Keratinocyte (primary cell): ENCODE data around the gene HTR3C. TPM values are rescaled to one million over a fixed set of nuclear protein-coding genes. Genes with fewer than 3 reads are reported as not detected.
"Not testable (repeated sequence)": the region's sequence is repeated elsewhere in the genome, so short reads cannot be mapped to it uniquely, and the experiment has no call there.

Experiments used
- DNase-seq: peaks from one replicate; pipeline ENCODE4 v3.0.0-alpha.2; 2011; ENCODE audit warnings: low read depth, missing footprints, low spot score
- FAIRE-seq: peaks from 2 replicates; lab custom pipeline; 2011; peaks lifted over from hg19 to GRCh38; lab: Jason Lieb, UNC
- H2AFZ ChIP-seq: 2 replicates; pipeline ENCODE4 v1.6.0; 2012; ENCODE audit warnings: low read length, control low read depth, inconsistent platforms; ENCODE audit not compliant: control insufficient read depth
- H3K27ac ChIP-seq: 2 replicates; pipeline ENCODE4 v1.5.1; 2011; ENCODE audit warnings: low read length; ENCODE audit not compliant: control insufficient read depth, insufficient read depth
- H3K27me3 ChIP-seq: 3 replicates; pipeline ENCODE4 v1.6.0; 2011; ENCODE audit warnings: low read length; ENCODE audit not compliant: control insufficient read depth, insufficient read depth; ENCODE audit errors: extremely low read depth
- H3K36me3 ChIP-seq, 2 experiments: 2 replicates in 1 of 2; 3 replicates in 1 of 2; pipeline ENCODE4 v1.5.1; 2011; ENCODE audit warnings: low read length in 2 of 2, mild to moderate bottlenecking in 1 of 2; ENCODE audit not compliant: control insufficient read depth in 2 of 2, insufficient read depth in 2 of 2; ENCODE audit errors: extremely low read depth in 1 of 2
- H3K4me1 ChIP-seq: 3 replicates; pipeline ENCODE4 v1.5.1; 2011; ENCODE audit warnings: low read length; ENCODE audit not compliant: control insufficient read depth, insufficient read depth; ENCODE audit errors: extremely low read depth
- H3K4me2 ChIP-seq: 3 replicates; pipeline ENCODE4 v1.6.0; 2011; ENCODE audit warnings: low read depth, low read length; ENCODE audit not compliant: control insufficient read depth, insufficient read depth; ENCODE audit errors: extremely low read depth
- H3K4me3 ChIP-seq, 3 experiments: fragments of 200-600 bp in 1 of 3; sonication (generic) in 1 of 3; 2 replicates in 2 of 3; 3 replicates in 1 of 3; pipeline ENCODE4 v1.5.1; 2011 to 2016; ENCODE audit warnings: low read length in 3 of 3, mild to moderate bottlenecking in 3 of 3, control low read depth in 2 of 3, inconsistent platforms in 1 of 3, low read depth in 1 of 3, mixed read lengths in 1 of 3, mixed run types in 1 of 3, moderate library complexity in 1 of 3; ENCODE audit not compliant: control insufficient read depth in 2 of 3, insufficient read depth in 2 of 3; ENCODE audit errors: extremely low read depth in 1 of 3
- H3K79me2 ChIP-seq: 2 replicates; pipeline ENCODE4 v1.6.0; 2012; ENCODE audit warnings: low read length; ENCODE audit not compliant: control insufficient read depth, insufficient read depth
- H3K9ac ChIP-seq: 3 replicates; pipeline ENCODE4 v1.6.0; 2011; ENCODE audit warnings: low read length; ENCODE audit not compliant: control insufficient read depth, insufficient read depth; ENCODE audit errors: extremely low read depth
- H3K9me1 ChIP-seq: 3 replicates; pipeline ENCODE4 v1.6.0; 2011; ENCODE audit warnings: low read length; ENCODE audit not compliant: control insufficient read depth, insufficient read depth; ENCODE audit errors: extremely low read depth
- H3K9me3 ChIP-seq: 2 replicates; pipeline ENCODE4 v1.5.1; 2012; ENCODE audit warnings: low read depth, low read length; ENCODE audit not compliant: control insufficient read depth
- H4K20me1 ChIP-seq: 3 replicates; pipeline ENCODE4 v1.6.0; 2011; ENCODE audit warnings: low read length; ENCODE audit not compliant: control insufficient read depth, insufficient read depth; ENCODE audit errors: extremely low read depth
- EZH2 ChIP-seq: IDR thresholded peaks from one replicate; pipeline ENCODE4 v1.6.1; 2012; ENCODE audit warnings: inconsistent platforms, mild to moderate bottlenecking, low read length, moderate library complexity
- dilution Hi-C: fragments of 300-500 bp; cut with MboI; formaldehyde crosslinking; loops from one replicate; pipeline ENCODE4 v1.7.0; 2020; ENCODE audit warnings: low sequenced_read_pairs; ENCODE audit not compliant: extremely low pct_ligation_motif_present
- polyA plus RNA-seq, 5 experiments: library from polyadenylated mRNA; depleted of rRNA in 3 of 5; stranded (reverse) in 3 of 5; stranded (forward) in 1 of 5; unstranded in 1 of 5; fragments of >200 nt; gene quantifications; 1 replicate in 1 of 5; 2 replicates in 3 of 5; 3 replicates in 1 of 5; pipeline versions ENCODE4 v1.2.1 to v1.2.3, GENCODE V29; 2011 to 2012; ENCODE audit warnings: missing spikeins in 2 of 5, low read depth in 1 of 5, low replicate concordance in 1 of 5
- TF ChIP-seq, protein P1 (sequence below), 3 experiments: IDR thresholded peaks in 1 of 3; conservative IDR thresholded peaks in 1 of 3; optimal IDR thresholded peaks in 1 of 3; 2 replicates in 2 of 3; 3 replicates in 1 of 3; pipeline versions ENCODE3 to v1.5.1; 2011; ENCODE audit warnings: low read length in 3 of 3, mild to moderate bottlenecking in 3 of 3, moderate library complexity in 2 of 3, control low read depth in 1 of 3, inconsistent platforms in 1 of 3; ENCODE audit not compliant: insufficient read depth in 2 of 3; ENCODE audit errors: extremely low read depth in 1 of 3

HTR3C gene
- polyA plus RNA-seq, 1 donor (not counting 4 experiments of a cell fraction or from before 2014, with no cell fraction given) = not detected

DNA sequence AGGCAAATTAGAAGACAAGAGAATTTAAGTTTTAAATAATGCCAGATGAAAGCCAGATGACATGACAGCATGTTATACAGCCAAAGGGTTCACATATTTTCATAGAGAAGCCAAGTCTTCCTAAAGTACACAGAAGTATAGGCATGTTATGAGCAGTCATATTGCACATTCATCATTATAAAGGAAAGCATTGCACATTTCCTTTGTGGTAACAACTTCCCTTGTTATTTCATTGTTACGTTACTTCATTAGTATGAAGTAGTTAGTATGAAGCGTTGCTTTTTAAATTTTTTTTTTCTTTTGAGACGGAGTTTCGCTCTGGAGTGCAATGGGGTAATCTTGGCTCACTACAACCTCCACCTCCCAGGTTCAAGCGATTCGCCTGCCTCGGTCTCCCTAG is 30.5 kb upstream of the HTR3C start:
- no peak overlapping the region for H3K9ac ChIP-seq
- dilution Hi-C loops = no loop called here
- H4K20me1 ChIP-seq = no peaks in the 10 kb centered on the region
- no peak for FAIRE-seq
- DNase-seq = no peak
- H3K4me2 ChIP-seq = no peak overlapping the region
- H3K9me1 ChIP-seq = no peaks in the 10 kb centered on the region
- H2AFZ ChIP-seq = no peak overlapping the region
- TF ChIP-seq, protein P1, sequence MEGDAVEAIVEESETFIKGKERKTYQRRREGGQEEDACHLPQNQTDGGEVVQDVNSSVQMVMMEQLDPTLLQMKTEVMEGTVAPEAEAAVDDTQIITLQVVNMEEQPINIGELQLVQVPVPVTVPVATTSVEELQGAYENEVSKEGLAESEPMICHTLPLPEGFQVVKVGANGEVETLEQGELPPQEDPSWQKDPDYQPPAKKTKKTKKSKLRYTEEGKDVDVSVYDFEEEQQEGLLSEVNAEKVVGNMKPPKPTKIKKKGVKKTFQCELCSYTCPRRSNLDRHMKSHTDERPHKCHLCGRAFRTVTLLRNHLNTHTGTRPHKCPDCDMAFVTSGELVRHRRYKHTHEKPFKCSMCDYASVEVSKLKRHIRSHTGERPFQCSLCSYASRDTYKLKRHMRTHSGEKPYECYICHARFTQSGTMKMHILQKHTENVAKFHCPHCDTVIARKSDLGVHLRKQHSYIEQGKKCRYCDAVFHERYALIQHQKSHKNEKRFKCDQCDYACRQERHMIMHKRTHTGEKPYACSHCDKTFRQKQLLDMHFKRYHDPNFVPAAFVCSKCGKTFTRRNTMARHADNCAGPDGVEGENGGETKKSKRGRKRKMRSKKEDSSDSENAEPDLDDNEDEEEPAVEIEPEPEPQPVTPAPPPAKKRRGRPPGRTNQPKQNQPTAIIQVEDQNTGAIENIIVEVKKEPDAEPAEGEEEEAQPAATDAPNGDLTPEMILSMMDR (optimal IDR thresholded peaks at IDR 0.05 in 1 of 3, IDR thresholded peaks at IDR 0.05 in 1 of 3, conservative IDR thresholded peaks at IDR 0.05 in 1 of 3; ENCODE audit: extremely low read depth in 1 of 3, insufficient read depth in 2 of 3, low read length in 3 of 3) = no peak
- TF ChIP-seq EZH2 = no peak
- no peaks in the 10 kb centered on the region for H3K36me3 ChIP-seq
- no peaks in the 10 kb centered on the region for H3K9me3 ChIP-seq
- no peak overlapping the region for H3K27ac ChIP-seq
- H3K4me3 ChIP-seq = no peak overlapping the region
- peaks cover 2% of the 10 kb centered on the region for H3K79me2 ChIP-seq
- H3K27me3 ChIP-seq = no peaks in the 10 kb centered on the region
- peaks cover 5% of the 10 kb centered on the region for H3K4me1 ChIP-seq

DNA sequence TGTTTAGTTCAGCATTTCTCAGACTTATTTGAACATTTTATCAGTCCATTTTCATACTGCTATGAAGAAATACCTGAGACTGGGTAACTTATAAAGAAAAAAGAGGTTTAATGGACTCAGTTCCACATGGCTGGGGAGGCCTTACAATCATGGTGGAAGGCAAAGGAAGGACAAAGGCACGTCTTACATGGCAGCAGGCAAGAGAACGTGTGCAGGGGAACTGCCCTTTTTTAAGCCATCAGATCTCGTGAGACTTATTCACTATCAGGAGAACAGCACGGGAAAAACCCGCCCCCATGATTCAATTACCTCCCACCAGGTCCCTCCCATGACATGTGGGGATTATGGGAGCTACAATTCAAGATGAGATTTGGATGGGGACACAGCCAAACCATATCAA is 27.6 kb upstream of the HTR3C start:
- H3K79me2 ChIP-seq, H3K9me1 ChIP-seq, H2AFZ ChIP-seq, H3K4me2 ChIP-seq, H3K4me3 ChIP-seq, H3K4me1 ChIP-seq, H3K27ac ChIP-seq, H3K9ac ChIP-seq, H4K20me1 ChIP-seq, H3K36me3 ChIP-seq, DNase-seq, FAIRE-seq, H3K27me3 ChIP-seq, dilution Hi-C loops, H3K9me3 ChIP-seq: not testable (repeated sequence)

DNA sequence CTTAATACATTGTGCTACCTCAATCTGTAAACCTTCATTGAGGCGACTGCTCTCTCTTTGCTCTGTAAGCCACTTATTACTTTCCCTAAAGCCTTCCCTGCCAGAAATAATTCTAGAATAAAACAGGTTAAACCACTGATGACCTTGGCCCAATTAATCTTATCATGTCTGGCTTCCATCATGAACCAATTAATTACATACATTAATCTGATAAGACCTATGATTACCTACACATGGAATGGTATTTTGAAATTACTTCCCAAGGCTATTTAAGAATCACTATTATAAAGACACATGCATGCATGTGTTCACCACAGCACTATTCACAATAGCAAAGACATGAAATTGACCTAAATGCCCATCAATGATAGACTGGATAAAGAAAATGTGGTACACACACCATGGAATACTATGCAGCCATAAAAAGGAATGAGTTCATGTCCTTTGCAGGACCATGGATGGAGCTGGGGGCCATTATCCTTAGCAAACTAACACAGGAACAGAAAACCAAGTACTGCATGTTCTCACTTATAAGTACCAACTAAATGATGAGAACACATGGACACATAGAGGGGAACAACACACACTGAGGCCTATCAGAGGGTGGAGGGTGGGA is 24.5 kb upstream of the HTR3C start:
- H2AFZ ChIP-seq, H4K20me1 ChIP-seq, H3K79me2 ChIP-seq, H3K36me3 ChIP-seq, H3K4me3 ChIP-seq, H3K9ac ChIP-seq, H3K27ac ChIP-seq, H3K4me1 ChIP-seq, H3K4me2 ChIP-seq, H3K9me1 ChIP-seq, FAIRE-seq, H3K27me3 ChIP-seq, DNase-seq, dilution Hi-C loops, H3K9me3 ChIP-seq: not testable (repeated sequence)
